GM18520 (cell line): Measurements from ENCODE around the gene MT2A.

Experiments
- ATAC-seq: cut with Tn5 transposase; IDR thresholded peaks from one replicate; pipeline ENCODE4 v1.9.1; 2021; ENCODE audit not compliant: unreplicated experiment

MT2A gene

DNA sequence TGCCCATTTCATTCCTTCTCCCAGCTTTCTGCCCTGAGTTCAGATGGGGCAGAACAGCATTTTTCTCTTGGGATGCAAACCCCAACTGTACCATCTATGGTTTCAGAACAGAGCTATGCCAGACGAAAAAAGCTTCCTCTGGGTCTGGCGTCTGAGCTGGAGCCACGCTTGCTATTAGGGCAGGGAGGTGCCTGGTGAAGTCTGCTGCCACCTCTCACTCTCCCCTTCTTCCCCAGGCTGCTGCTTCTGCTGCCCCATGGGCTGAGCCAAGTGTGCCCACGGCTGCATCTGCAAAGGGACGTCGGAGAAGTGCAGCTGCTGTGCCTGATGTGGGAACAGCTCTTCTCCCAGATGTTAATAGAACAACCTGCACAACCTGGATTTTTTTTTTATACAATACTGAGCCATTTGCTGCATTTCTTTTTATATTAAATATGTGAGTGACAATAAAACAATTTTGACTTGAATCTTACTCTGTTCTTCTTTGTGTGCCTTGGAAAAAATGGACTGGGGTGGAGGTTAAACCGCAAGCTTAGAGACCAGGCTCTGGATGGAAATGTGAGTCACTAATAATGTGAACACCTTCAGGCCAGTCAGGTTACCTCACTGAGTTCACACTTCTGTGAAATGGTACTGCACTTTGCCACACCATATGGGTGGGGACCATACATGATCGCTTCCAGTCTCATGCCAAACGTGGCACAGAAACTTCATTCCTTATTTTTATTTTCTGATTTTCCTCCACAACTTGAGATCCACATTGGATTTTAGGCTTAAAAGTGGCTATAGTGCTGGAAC, 28.4 kb downstream of the MT2A start:
- no peak for ATAC-seq

GRCh38 chr16:56637814-56638750, 29.7 kb downstream of the MT2A start, which contains the start of gene MT1A:
TSS of gene MT1A (plus strand) at chr16:56638666. CDS start at chr16:56638739, 73 bp downstream.
- ATAC-seq: no peak

- ATAC-seq: no peak
Measured at GRCh38 chr16:56639045-56639444, 30.7 kb downstream of the MT2A start.

DNA sequence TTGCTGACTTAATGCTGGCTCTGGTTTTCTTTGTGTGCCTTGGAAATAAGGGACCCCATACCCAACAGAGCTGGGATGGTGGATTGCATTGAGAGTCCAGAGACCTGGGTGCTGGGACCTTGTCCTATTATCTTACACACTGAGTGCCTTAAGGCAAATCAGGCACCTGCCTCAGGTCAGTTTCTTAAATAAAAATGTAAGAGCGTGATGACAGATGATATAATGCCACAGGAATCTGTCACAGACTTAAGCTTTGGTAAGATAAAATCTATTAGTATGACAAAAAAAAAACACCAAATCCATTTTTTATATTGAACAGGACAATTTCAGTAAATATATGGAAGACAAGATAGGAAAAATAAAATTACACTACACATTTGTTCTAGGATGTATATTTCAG, 31.7 kb downstream of the MT2A start:
- no peak for ATAC-seq

GRCh38 chr16:56641166-56641565, 32.8 kb downstream of the MT2A start:
- no peak for ATAC-seq

DNA sequence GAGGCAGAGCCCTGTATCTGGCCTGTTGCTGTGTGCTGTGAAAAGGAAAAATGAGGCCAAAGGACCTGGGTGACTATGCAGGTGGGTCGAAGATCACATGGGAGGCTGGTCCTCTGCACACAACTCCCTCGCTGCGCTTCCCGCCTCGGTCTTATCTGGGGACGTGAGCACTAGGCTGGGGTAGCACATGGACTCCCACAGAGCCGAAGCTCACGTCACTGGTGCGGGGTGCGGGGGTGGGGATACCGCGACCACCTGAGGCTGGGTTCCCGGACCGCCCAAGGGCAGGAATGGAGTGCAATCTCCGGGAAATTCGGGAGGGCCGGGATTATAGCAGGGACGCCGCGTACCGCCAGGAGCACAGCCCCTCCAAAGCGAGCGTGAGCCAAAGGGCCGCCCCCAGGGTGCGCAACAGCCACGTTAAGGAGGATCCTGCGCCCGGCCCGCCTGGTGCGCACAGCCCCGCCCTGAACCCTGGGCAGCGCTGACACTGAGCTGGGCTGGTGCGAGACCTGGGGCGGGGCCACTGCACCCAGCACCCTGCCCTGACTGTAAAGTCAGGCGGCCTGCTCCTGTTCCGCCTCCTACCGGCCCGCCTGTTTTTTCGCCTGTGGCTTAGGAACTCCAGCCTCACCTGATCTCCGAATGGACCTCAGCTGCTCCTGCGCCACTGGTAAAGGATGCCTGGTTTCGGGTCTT, 34.8 kb downstream of the MT2A start:
- peak; percentile 77 for ATAC-seq

DNA sequence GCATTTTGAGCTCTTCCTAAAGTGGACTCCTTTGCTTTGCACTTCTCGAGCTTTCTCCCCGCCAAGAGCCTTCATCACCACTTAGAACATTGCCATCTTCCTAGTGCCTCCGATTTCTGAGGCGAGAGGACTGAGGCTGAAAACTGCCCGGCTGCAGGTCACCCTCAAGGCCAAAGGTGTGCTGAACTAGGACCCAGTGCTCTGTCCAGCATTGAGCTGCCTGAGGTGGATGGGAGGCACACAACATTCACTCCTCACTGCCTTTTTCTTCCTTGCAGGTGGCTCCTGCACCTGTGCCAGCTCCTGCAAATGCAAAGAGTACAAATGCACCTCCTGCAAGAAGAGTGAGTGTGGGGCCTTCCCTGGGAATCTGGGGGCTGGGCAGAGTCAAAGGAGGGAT, 35.4 kb downstream of the MT2A start:
- ATAC-seq: no peak

DNA sequence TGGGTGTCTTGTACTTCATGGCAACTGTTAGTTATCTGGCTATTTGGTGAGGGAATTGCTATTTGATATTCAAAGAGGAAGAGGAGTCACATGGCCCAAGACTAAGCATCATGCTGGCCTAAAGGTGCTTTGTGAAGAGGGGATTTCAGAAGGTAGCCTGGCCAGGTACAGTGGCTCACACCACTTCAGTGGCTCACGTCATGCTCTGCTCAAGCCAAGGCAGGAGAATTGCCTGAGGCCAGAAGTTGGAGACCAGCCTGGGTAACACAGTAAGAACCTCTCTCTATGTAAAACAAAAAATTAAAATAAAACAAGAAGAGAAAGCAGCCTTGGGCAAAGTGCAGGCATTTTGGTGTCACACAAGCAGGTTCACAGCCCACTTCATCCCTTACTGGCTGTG, 36.9 kb downstream of the MT2A start:
- no peak for ATAC-seq

DNA sequence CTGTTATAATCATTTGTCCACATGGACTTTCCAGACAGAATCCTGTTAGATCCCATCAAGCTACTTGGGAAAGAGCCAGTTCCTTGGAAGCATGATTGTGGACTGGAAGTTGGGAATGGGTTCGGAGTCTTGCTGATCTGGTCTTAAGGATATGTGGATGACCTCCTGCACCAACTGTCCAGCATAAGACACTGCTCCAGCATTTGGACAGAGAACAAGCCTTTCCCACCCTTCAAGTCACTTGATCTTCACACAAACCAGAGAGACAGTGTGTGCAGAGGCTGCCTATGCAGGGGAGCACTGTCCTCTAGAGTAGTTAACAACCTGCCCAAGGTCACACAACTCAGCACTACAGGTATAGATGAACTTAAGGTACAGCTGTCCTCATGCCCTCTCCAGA, 37.5 kb downstream of the MT2A start:
- no peak for ATAC-seq

DNA sequence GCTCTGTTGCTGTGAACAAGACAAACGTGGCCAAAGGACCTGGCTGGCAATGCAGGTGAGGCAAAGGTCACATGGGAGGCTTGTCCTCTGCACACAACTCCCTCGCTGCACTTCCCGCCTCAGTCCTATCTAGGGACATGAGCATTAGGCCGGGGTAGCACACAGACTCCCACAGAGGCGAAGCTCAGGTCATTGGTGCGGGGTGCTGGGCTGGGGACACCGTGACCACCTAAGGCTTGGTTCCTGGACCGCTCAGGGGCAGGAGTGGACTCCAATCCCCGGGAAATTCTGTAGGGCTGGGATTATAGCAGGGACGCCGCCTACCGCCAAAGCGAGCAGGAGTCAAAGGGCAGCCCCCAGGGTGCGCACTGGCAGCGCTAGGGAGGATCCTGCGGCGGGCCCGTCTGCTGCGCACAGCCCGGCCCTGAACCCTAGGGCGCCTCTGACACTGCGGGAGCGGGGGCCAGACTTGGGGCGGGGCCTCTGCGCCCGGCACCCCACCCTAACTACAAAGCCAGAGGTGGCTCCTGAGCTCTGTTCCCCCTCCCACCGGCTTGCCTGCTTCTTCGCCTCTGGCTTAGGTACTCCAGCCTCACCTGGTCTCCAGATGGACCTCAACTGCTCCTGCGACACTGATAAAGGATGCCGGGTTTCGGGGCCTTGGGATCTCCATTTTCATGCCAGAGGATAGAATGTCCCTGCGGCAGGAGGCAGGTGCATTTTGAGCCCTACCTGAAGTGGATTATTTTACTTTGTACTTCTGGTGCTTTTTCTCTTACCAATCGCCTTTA, 39.5 kb downstream of the MT2A start:
- no peak for ATAC-seq

GRCh38 chr16:56649271-56649670, 40.9 kb downstream of the MT2A start:
- ATAC-seq: no peak

- no peak for ATAC-seq
Measured at GRCh38 chr16:56649820-56650219, 41.4 kb downstream of the MT2A start.

DNA sequence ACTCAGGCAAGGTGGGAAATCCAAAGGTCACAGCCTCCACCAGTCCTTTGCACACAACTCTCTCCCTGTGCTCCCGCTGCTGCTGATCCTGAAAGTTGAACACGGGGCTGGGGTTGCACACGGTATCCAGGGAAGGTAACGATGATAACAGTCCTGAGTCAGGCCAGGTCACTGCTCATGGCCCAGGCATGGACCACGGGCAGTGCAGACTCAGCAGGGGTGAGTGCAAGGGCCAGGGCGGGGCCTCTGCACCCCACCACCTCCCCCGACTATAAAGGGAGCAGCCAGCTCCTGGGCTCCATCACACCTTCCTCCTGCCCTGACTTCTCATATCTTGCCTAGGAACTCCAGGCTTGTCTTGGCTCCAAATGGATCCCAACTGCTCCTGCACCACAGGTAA, 43.2 kb downstream of the MT2A start, which contains the start of gene MT1B:
MT1B (plus strand) TSS at position 301 of the 400 bp plus-strand sequence; CDS start at position 369, 68 bp downstream.
- ATAC-seq: no peak

DNA sequence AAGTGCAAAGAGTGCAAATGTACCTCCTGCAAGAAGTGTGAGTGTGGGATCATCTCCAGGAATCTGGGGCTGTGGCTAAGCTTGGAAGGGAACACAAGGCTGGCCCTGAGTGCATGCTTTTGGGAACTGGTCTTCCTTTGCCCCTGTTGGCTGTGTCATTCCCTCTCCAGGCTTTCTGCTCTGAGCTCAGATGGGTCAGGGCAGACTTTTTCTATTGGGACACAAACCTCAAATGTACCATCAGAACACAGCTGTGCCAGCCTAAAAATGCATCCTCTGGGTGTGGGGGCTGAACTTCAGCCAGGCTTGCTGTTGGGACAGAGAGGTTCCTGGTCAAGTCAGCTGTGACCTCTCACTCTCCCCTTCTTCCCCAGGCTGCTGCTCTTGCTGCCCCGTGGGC, 44.2 kb downstream of the MT2A start:
- ATAC-seq: no peak

- no peak for ATAC-seq
Measured at GRCh38 chr16:56653218-56653617, 44.8 kb downstream of the MT2A start.

- ATAC-seq: no peak
Measured at GRCh38 chr16:56657555-56658326, 49.4 kb downstream of the MT2A start, which contains the start of gene MT1F. TSS of gene MT1F (plus strand) at chr16:56657959. CDS start at chr16:56658059, 100 bp downstream.

DNA sequence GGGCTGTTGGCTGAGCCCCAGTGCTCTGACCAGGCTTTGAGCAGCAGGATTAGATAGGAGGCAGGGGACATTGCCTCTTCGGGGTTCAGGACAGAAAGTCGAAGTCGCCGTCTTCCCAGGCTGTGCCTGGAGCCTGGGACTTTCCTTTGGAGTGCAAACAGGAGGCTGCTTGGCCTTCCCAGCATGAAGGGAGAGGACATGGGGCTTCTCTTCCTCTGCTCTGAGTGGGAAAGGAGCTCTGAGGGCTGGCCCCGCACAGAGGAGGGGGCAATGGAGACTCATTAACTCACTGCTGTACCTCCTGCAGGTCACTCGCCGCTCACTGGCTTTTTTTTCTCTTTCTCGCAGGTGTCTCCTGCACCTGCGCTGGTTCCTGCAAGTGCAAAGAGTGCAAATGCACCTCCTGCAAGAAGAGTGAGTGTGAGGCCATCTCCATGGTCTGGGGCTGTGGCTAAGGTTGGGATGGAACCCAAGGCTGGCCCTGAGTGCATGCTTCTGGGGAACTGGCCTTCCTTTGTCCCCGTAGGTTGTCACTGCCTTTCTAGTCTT, 50.0 kb downstream of the MT2A start:
- no peak for ATAC-seq
